HPDE6-E6E7 (cell line): ENCODE data around the gene DUSP22.
"Not testable (repeated sequence)": the region's sequence is repeated elsewhere in the genome, so short reads cannot be mapped to it uniquely, and the experiment has no call there.

Experiments
- DNase-seq: peaks from one replicate; pipeline ENCODE4 v3.0.0; 2011; ENCODE audit warnings: missing footprints; ENCODE audit errors: extremely low spot score

The DUSP22 gene

GRCh38 chr6:325161-325860, 33.0 kb downstream of the DUSP22 start:
- not testable (repeated sequence) for DNase-seq

GRCh38 chr6:326066-326465, 33.8 kb downstream of the DUSP22 start:
- not testable (repeated sequence) for DNase-seq

- DNase-seq = no peak
Measured at GRCh38 chr6:326896-327537, 34.7 kb downstream of the DUSP22 start.

GRCh38 chr6:327538-328116, 35.3 kb downstream of the DUSP22 start:
- DNase-seq = no peak

- peak; percentile 69 for DNase-seq
Measured at GRCh38 chr6:328136-328670, 35.9 kb downstream of the DUSP22 start.

GRCh38 chr6:328924-329323, 36.6 kb downstream of the DUSP22 start:
- no peak for DNase-seq

GRCh38 chr6:329888-330691, 37.8 kb downstream of the DUSP22 start:
- DNase-seq = no peak

GRCh38 chr6:330948-331347, 38.7 kb downstream of the DUSP22 start:
- no peak for DNase-seq

GRCh38 chr6:331622-332521, 39.6 kb downstream of the DUSP22 start:
- DNase-seq = no peak

GRCh38 chr6:332671-333070, 40.4 kb downstream of the DUSP22 start:
- DNase-seq = no peak

GRCh38 chr6:333379-334002, 41.2 kb downstream of the DUSP22 start:
- DNase-seq = no peak

GRCh38 chr6:334536-335510, 42.5 kb downstream of the DUSP22 start:
- no peak for DNase-seq

GRCh38 chr6:335572-335971, 43.3 kb downstream of the DUSP22 start:
- no peak for DNase-seq

GRCh38 chr6:336159-337114, 44.1 kb downstream of the DUSP22 start:
- no peak for DNase-seq

GRCh38 chr6:337805-338368, 45.6 kb downstream of the DUSP22 start:
- no peak for DNase-seq

GRCh38 chr6:338815-339262, 46.6 kb downstream of the DUSP22 start:
- DNase-seq = no peak

- no peak for DNase-seq
Measured at GRCh38 chr6:339480-339879, 47.2 kb downstream of the DUSP22 start.
